Fibroblast of skin of left biceps (primary cell): ENCODE data around the gene RNF25.

Source experiments
- DNase-seq, 2 experiments: peaks; one replicate each; pipeline ENCODE4 v3.0.0-alpha.2; 2013; ENCODE audit warnings: low read depth in 2 of 2

Gene RNF25

DNA sequence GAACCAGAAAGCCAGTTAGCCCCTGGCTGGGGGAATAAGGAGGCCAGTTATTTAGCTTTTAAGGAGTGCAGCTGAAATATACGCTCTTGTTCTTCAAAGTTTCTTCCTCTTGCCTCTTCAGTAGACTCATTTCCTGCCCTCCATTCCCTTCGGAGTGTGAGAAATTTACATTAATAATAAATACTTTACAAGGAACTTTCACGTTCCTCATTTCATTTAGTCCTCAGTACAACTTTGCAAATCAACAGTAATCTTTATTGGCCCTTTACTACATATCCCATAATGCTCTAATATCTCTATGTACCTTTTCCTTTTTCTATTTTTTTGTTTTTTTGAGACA lies 48.5 kb downstream of the RNF25 start:
- no peak for DNase-seq

DNA sequence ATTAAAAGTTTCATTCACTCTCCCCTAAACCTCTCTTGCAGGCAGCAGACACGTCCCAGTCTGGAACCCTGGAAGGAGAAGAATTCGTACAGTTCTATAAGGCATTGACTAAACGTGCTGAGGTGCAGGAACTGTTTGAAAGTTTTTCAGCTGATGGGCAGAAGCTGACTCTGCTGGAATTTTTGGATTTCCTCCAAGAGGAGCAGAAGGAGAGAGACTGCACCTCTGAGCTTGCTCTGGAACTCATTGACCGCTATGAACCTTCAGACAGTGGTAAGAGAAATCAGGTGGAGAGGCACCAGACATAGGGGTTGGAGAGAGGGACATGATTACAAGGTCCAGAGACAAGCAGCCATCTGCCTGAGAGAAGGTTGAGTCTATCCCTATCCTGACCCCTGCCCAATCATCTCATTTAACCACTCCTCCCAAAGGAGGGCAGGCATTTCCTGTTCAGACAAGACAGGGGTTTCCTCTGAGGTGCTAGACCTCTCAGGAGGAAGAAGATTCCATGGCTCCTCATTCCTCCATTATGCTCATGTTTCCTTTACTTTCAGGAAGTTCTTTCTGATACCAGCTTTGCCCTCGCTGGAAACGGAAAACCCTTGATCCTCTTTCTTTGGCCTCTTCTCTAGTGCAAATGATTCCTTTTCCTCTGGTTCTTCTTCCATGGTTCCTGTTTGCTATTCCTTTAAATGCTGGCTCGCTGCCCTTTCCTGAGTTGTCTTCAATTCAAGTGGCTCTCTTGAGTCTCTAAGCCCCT lies 49.0 kb downstream of the RNF25 start:
- peak in 1 of 2 experiments; percentile 5 for DNase-seq

DNA sequence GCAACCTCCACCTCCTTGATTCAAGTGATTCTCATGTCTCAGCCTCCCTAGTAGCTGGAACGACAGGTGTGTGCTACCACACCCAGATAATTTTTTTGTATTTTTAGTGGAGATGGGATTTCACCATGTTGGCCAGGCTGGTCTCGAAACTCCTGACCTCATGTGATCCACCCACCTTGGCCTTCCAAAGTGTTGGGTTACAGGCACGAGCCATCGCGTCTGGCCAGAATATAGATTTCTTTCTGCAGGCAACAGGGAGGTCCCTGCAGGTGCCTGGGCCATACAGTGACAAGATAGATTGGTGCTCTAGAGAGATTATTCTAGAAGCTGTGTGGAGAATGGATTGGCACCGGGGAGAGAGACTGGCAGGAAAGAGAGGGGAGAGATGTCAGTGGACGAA lies 50.8 kb downstream of the RNF25 start:
- no peak for DNase-seq

DNA sequence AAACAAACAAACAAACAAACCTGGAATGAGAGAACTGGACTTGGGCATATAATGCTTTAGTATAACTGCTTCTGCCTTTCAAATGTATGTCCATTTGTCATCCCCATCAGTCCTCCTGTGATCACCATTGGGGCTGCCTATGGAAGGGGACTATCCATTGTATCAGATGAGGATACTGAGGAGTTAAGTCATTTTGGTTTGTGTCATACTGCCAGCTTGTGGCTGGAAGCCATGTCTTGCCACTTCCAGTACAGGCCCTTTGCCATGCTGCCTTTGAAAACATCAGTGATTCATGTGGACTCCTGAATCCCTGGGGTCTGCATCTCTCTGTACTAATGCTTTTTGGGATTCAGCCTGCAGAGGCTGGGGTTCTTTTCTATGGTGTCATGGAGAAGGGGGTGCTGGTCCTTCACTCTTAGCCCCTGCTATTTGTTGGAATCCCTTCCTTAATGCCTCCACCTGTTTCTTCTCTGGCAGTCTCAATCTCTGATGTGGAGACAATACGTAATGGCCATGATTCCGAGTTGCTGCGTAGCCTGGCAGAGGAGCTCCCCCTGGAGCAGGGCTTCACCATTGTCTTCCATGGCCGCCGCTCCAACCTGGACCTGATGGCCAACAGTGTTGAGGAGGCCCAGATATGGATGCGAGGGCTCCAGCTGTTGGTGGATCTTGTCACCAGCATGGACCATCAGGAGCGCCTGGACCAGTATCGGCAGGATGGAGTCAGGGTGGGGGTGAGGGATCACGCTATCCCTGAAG lies 53.5 kb downstream of the RNF25 start:
- DNase-seq, result no peak

DNA sequence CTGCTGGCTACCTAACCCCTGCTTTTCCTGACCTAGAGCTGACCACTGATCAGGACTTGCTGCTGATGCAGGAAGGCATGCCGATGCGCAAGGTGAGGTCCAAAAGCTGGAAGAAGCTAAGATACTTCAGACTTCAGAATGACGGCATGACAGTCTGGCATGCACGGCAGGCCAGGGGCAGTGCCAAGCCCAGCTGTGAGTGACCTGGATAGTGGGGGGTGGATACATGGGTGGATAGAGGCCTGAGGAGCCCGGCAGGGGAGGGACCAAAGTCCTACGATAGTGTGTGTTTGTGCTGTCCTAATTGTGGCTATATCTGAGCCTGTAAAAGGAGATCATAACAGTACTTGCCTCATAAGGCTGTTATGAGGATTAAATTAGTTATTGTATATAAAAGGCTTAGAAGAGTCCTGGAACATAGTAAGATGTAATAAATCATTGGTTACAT lies 55.9 kb downstream of the RNF25 start:
- no peak for DNase-seq
